ENCODE data around the gene XPO5. TPM values are rescaled to one million over a fixed set of nuclear protein-coding genes. Genes with fewer than 3 reads are reported as not detected.

XPO5 gene
- total and polyA plus RNA-seq, 11 donors: 6.0 to 22.4 (median 16.4) TPM

DNA sequence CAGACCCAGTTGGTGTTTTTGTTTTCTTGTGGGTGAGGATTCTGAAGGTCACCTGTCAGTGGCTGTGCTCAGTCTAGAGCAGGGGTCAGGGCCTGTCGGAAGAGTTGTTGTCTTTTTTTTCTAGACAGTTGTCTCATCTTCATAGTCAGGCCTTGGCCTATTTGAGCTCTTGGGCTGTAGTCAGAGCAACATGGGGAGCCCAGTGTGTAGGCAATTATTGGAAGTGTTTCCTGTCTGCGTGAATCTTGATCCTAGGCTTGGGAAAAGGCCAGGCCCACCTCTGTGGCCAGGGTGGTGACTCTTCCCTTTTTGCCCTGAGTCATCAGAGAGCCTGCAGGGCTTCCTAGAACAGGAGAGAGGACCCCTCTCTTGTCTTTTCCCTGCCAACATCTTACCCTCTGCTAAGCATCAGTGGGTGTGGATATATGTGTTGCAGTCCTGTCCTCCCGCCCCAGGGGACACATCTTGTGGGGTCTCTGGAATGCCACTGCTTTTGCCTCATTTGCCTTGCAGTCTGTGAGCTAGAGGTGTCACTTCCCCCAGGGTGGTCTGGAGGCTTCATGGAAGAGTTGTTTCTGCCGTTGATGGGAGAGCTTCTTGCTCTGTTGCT is 87.1 kb downstream of the XPO5 start:
- intact Hi-C loops (cut with DNase I): no loop called here
- H3K9me3 ChIP-seq: no peaks in the 10 kb centered on the region
- DNase-seq (no peak), ATAC-seq (no peak)
- H3K27me3 ChIP-seq: no peaks in the 10 kb centered on the region
- TF ChIP-seq POLR2A (IDR thresholded peaks at IDR 0.05): no peak
- TF ChIP-seq, protein P1, sequence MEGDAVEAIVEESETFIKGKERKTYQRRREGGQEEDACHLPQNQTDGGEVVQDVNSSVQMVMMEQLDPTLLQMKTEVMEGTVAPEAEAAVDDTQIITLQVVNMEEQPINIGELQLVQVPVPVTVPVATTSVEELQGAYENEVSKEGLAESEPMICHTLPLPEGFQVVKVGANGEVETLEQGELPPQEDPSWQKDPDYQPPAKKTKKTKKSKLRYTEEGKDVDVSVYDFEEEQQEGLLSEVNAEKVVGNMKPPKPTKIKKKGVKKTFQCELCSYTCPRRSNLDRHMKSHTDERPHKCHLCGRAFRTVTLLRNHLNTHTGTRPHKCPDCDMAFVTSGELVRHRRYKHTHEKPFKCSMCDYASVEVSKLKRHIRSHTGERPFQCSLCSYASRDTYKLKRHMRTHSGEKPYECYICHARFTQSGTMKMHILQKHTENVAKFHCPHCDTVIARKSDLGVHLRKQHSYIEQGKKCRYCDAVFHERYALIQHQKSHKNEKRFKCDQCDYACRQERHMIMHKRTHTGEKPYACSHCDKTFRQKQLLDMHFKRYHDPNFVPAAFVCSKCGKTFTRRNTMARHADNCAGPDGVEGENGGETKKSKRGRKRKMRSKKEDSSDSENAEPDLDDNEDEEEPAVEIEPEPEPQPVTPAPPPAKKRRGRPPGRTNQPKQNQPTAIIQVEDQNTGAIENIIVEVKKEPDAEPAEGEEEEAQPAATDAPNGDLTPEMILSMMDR (IDR thresholded peaks at IDR 0.05): no peak
- H3K4me1 ChIP-seq: peaks cover 0 to 28% (median 12%) of the 10 kb centered on the region in 12 donors
- no peak overlapping the region for H3K4me3 ChIP-seq
- 54 to 65% (median 62%) methylated on average over 4 of the region's 4 CpGs for WGBS, 4 donors
- H3K27ac ChIP-seq: peak overlapping the region in 2 of 12 donors; percentile 13 to 26
- peaks cover 0 to 14% (median 0%) of the 10 kb centered on the region in 9 donors for H3K36me3 ChIP-seq

DNA sequence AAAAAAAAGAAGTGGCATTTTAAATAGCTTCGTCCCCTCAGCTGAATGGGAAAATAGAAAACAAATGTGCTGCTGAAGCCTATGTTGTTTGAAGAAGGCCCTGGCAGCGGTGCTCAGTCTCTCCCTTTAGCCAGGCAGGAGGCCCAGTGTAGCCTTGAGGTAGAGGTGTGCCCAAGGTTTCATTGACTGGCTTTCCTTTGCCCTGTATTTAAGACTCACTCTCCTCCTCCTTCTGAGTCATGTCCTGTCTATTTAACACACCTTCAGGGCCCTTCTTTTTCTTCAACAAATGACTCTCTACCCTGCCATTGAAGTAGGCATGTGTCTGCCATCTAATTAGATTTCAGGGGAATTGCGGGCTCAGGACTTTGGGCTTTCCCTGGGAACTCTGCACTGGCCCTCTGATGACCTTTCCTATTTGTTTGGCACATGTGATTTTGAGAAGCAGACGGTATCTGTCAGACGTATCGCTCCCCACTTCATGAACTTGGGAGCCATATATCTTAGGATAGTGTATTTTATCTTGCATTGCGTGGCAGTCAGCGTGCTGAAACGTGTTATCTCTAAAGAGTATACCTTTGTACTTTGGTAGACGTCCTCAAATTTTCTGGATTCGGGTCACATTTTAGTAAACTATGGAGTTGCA is 94.1 kb downstream of the XPO5 start:
- Histone ChIP-seq H3K27ac (no peak overlapping the region), H3K9me3 (no peaks in the 10 kb centered on the region), H3K36me3 (peaks cover 0 to 14% (median 0%) of the 10 kb centered on the region in 9 donors), H3K4me3 (no peak overlapping the region), H3K27me3 (no peaks in the 10 kb centered on the region), H3K4me1 (peaks cover 8 to 53% (median 34%) of the 10 kb centered on the region in 12 donors)
- ATAC-seq (no peak), DNase-seq (no peak)
- WGBS, 4 donors: 66 to 75% (median 68%) methylated on average over 11 of the region's 11 CpGs
- TF ChIP-seq POLR2A (IDR thresholded peaks at IDR 0.05): no peak
- TF ChIP-seq, protein P1 (IDR thresholded peaks at IDR 0.05): no peak
- intact Hi-C loops (cut with DNase I): no loop called here

DNA sequence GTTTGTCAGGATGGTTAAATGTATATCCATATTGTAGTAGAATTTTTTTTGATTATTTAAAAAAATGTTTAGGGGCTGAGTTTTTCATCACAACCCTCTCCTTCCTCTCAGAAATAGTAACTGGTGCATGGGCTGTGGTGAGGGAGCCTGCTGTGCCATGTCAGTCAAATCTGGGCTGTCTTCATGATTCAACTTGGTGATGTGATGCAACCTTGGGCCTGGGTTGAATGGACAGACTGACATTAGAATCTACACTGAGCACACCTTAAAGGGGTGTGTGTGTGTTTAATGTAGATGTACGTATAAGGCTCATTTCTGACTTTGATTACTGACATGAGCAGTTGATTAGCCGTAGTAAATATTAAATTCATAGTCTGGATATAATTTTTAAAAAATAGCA is 94.8 kb downstream of the XPO5 start:
- WGBS, 4 donors: 92 to 94% (median 93%) methylated on average over 2 of the region's 2 CpGs
- intact Hi-C loops (cut with DNase I): no loop called here
- H3K27ac ChIP-seq: no peak overlapping the region
- H3K4me1 ChIP-seq: peaks cover 8 to 54% (median 34%) of the 10 kb centered on the region in 12 donors
- H3K27me3 ChIP-seq: no peaks in the 10 kb centered on the region
- peaks cover 0 to 14% (median 0%) of the 10 kb centered on the region in 9 donors for H3K36me3 ChIP-seq
- no peak for DNase-seq
- ATAC-seq: no peak
- no peaks in the 10 kb centered on the region for H3K9me3 ChIP-seq
- H3K4me3 ChIP-seq: no peak overlapping the region
- no peak for TF ChIP-seq POLR2A (IDR thresholded peaks at IDR 0.05)
- TF ChIP-seq, protein P1 (IDR thresholded peaks at IDR 0.05): no peak

DNA sequence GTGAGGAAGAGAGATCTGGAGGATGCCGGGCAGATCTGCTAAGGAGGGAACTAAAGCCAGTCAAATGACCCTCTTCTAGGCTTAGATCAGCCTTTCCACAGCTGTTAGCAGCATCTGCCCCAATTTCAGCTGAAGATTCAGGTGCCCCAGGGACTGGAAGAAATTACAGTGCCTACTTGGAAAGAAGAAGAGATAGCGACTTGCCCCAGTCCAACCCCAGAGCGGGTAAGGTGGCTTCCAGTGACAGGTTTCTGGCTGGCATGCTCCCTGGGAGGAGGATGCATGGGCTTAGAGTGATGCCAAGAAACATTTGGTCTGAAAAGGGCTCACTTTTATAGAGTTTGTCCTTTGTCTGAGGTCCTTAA is 97.8 kb downstream of the XPO5 start:
- Histone ChIP-seq H3K36me3 (peaks cover 0 to 14% (median 0%) of the 10 kb centered on the region in 9 donors), H3K4me3 (peak overlapping the region; percentile 70 to 89 (median 75)), H3K27ac (peak overlapping the region; percentile 49 to 89 (median 80)), H3K4me1 (peaks cover 8 to 57% (median 33%) of the 10 kb centered on the region in 12 donors), H3K9me3 (no peaks in the 10 kb centered on the region), H3K27me3 (no peaks in the 10 kb centered on the region)
- intact Hi-C loops (cut with DNase I): no loop called here
- DNase-seq: no peak
- 5 to 21% (median 16%) methylated on average over 3 of the region's 3 CpGs for WGBS, 4 donors
- no peak for TF ChIP-seq POLR2A (IDR thresholded peaks at IDR 0.05)
- TF ChIP-seq, protein P1 (IDR thresholded peaks at IDR 0.05): no peak
- no peak for ATAC-seq
